ENCODE measurements around the gene CALN1.

- TF ChIP-seq, protein P1, sequence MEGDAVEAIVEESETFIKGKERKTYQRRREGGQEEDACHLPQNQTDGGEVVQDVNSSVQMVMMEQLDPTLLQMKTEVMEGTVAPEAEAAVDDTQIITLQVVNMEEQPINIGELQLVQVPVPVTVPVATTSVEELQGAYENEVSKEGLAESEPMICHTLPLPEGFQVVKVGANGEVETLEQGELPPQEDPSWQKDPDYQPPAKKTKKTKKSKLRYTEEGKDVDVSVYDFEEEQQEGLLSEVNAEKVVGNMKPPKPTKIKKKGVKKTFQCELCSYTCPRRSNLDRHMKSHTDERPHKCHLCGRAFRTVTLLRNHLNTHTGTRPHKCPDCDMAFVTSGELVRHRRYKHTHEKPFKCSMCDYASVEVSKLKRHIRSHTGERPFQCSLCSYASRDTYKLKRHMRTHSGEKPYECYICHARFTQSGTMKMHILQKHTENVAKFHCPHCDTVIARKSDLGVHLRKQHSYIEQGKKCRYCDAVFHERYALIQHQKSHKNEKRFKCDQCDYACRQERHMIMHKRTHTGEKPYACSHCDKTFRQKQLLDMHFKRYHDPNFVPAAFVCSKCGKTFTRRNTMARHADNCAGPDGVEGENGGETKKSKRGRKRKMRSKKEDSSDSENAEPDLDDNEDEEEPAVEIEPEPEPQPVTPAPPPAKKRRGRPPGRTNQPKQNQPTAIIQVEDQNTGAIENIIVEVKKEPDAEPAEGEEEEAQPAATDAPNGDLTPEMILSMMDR (IDR thresholded peaks at IDR 0.05) = no peak
- TF ChIP-seq POLR2A (IDR thresholded peaks at IDR 0.05) = no peak
These were observed 136.6 kb downstream of the CALN1 start for GRCh38 chr7:72275382-72276070.
